GM10248 (cell line): Measurements from ENCODE around the gene EPHA6.

Experiments
- CTCF ChIA-PET: fragments of 300-600 bp; sonication (Branson Sonifier 250); formaldehyde crosslinking; extraction: SDS; loops from one replicate; lab custom pipeline; 2021; ENCODE audit warnings: antibody characterized with exemption; lab: Yijun Ruan, JAX
- POLR2A ChIA-PET: fragments of 350-650 bp; sonication (Branson Sonifier 250); formaldehyde crosslinking; extraction: SDS; loops from one replicate; lab custom pipeline; 2020; ENCODE audit warnings: antibody characterized with exemption; lab: Yijun Ruan, JAX
- DNase-seq: peaks from one replicate; pipeline ENCODE4 v3.0.0; 2012; ENCODE audit errors: extremely low spot score
- CTCF ChIP-seq: IDR thresholded peaks from 2 replicates; pipeline ENCODE4 v1.5.1; 2012; ENCODE audit warnings: mild to moderate bottlenecking, low read depth; ENCODE audit errors: extremely low read depth, missing control alignments, control extremely low read depth

Gene EPHA6

GRCh38 chr3:97074546-97074945, 260.2 kb downstream of the EPHA6 start:
- TF ChIP-seq CTCF = no peak
- DNase-seq = no peak
- ChIA-PET CTCF (no interaction called here), POLR2A (no interaction called here)

- CTCF ChIA-PET = interaction anchor here (1.1 to 1.7 kb wide), 2 partner anchors 11 to 43 kb away, joined by 3 to 6 read pairs; no protein-coding TSS in a partner anchor
- no peak for TF ChIP-seq CTCF
- no peak for DNase-seq
- POLR2A ChIA-PET = no interaction called here
Measured at GRCh38 chr3:97076673-97077072, 262.3 kb downstream of the EPHA6 start.

GRCh38 chr3:97089621-97090020, 275.2 kb downstream of the EPHA6 start:
- POLR2A ChIA-PET = no interaction called here
- CTCF ChIA-PET = no interaction called here
- TF ChIP-seq CTCF = no peak
- no peak for DNase-seq

- ChIA-PET CTCF (no interaction called here), POLR2A (no interaction called here)
- no peak for TF ChIP-seq CTCF
- DNase-seq = no peak
Measured at GRCh38 chr3:97102641-97103040, 288.2 kb downstream of the EPHA6 start.

GRCh38 chr3:97105989-97106651, 291.7 kb downstream of the EPHA6 start:
- no peak for TF ChIP-seq CTCF
- no peak for DNase-seq
- CTCF ChIA-PET = interaction anchor here (1.2 kb wide), 1 partner anchor 10 kb away, joined by 3 read pairs; no protein-coding TSS in a partner anchor
- POLR2A ChIA-PET = no interaction called here

- POLR2A ChIA-PET = no interaction called here
- TF ChIP-seq CTCF = no peak
- no peak for DNase-seq
- CTCF ChIA-PET = interaction anchor here (1.2 kb wide), 1 partner anchor 11 kb away, joined by 3 read pairs; no protein-coding TSS in a partner anchor
Measured at GRCh38 chr3:97106652-97106989, 292.2 kb downstream of the EPHA6 start.
